Stomach (tissue), 9 donors: ENCODE results near the gene SYCE1L. TPM values are rescaled to one million over a fixed set of nuclear protein-coding genes. Genes with fewer than 3 reads are reported as not detected.

ENCODE experiments used
- DNase-seq, 2 donors: peaks; one replicate each; pipeline versions ENCODE4 v3.0.0 to v3.0.0-alpha.2; 2013 to 2019
- H3K27ac ChIP-seq, 5 donors: fragments of 200-600 bp in 4 of 5; sonication (generic) in 4 of 5; one replicate each; pipeline ENCODE4 v1.5.1; 2013 to 2019; ENCODE audit warnings: mild to moderate bottlenecking in 1 of 5, moderate library complexity in 1 of 5
- H3K27me3 ChIP-seq, 3 donors: fragments of 200-600 bp; sonication (generic); one replicate each; pipeline ENCODE4 v1.5.1; 2017 to 2019; ENCODE audit warnings: mixed run types in 1 of 3
- H3K36me3 ChIP-seq, 4 donors: fragments of 200-600 bp; sonication (generic); 1 replicate in 3 of 4; 2 replicates in 1 of 4; pipeline ENCODE4 v1.5.1; 2016 to 2019
- H3K4me1 ChIP-seq, 4 donors: fragments of 200-600 bp; sonication (generic); one replicate each; pipeline ENCODE4 v1.5.1; 2016 to 2019
- H3K4me3 ChIP-seq, 4 donors: fragments of 200-600 bp; sonication (generic) in 3 of 4; one replicate each; pipeline ENCODE4 v1.5.1; 2016 to 2019; ENCODE audit warnings: mild to moderate bottlenecking in 1 of 4
- H3K9me3 ChIP-seq, 4 donors: fragments of 200-600 bp; sonication (generic); one replicate each; pipeline ENCODE4 v1.5.1; 2016 to 2019
- EP300 ChIP-seq: sonication (generic); formaldehyde crosslinking; IDR thresholded peaks from one replicate; pipeline ENCODE4 v1.6.1; 2017; ENCODE audit warnings: antibody characterized with exemption
- POLR2A ChIP-seq, 4 donors: fragments of 450-650 bp; IDR thresholded peaks; one replicate each; pipeline ENCODE4 v1.6.1; 2016; ENCODE audit warnings: antibody characterized with exemption in 4 of 4, control low read depth in 2 of 4, mild to moderate bottlenecking in 1 of 4, moderate library complexity in 1 of 4
- POLR2AphosphoS5 ChIP-seq, 3 donors: sonication (generic); formaldehyde crosslinking; IDR thresholded peaks; one replicate each; pipeline ENCODE4 v1.6.1; 2016; ENCODE audit warnings: antibody characterized with exemption in 3 of 3
- WGBS, 5 donors: extraction: QIAGEN DNeasy Blood & Tissue Kit in 3 of 5; methylation state at CpG; one replicate each; pipeline versions ENCODE4 v1.1.5 to v1.1.7; 2013 to 2018; 5-methylcytosine and 5-hydroxymethylcytosine counted together
- intact Hi-C: fragments of 100-400 bp; cut with DNase I; formaldehyde crosslinking; loops from one replicate; pipeline ENCODE4 v1.15.1; 2023; ENCODE audit warnings: low total_unique reads
- polyA plus RNA-seq, 3 donors: library from polyadenylated mRNA; stranded (reverse); fragments of 200-250 nt; gene quantifications; one replicate each; pipeline ENCODE4 v1.2.3, GENCODE V29; 2013
- total RNA-seq, 5 donors: library from RNA; depleted of rRNA; stranded (reverse); fragments of >200 nt; gene quantifications; one replicate each; pipeline versions ENCODE4 v1.1.0 to v1.2.3, GENCODE V29; 2014 to 2016
- TF ChIP-seq, protein P1 (sequence below), 7 experiments: fragments of 450-650 bp in 4 of 7; fragments of 200-600 bp in 3 of 7; sonication (generic) in 3 of 7; IDR thresholded peaks; one replicate each; pipeline ENCODE4 v1.5.1; 2016 to 2019; ENCODE audit warnings: antibody characterized with exemption in 7 of 7, control low read depth in 2 of 7, mild to moderate bottlenecking in 1 of 7
- donor health status: healthy with polysubstance abuse.
- donor health status: Bipolar disorder and iron deficiency.
- donor health status: healthy.

Gene SYCE1L
- total and polyA plus RNA-seq, 8 donors: 3.4 to 92.4 (median 5.5) TPM; not detected in 4

- no peaks in the 10 kb centered on the region for H3K36me3 ChIP-seq
- no peak overlapping the region for H3K27ac ChIP-seq
- H3K4me3 ChIP-seq: no peak overlapping the region
- H3K9me3 ChIP-seq: no peaks in the 10 kb centered on the region
- H3K27me3 ChIP-seq: peaks cover 0 to 9% (median 0%) of the 10 kb centered on the region in 3 donors
- DNase-seq: no peak
- no peak for TF ChIP-seq POLR2A (IDR thresholded peaks at IDR 0.05)
- TF ChIP-seq, protein P1, sequence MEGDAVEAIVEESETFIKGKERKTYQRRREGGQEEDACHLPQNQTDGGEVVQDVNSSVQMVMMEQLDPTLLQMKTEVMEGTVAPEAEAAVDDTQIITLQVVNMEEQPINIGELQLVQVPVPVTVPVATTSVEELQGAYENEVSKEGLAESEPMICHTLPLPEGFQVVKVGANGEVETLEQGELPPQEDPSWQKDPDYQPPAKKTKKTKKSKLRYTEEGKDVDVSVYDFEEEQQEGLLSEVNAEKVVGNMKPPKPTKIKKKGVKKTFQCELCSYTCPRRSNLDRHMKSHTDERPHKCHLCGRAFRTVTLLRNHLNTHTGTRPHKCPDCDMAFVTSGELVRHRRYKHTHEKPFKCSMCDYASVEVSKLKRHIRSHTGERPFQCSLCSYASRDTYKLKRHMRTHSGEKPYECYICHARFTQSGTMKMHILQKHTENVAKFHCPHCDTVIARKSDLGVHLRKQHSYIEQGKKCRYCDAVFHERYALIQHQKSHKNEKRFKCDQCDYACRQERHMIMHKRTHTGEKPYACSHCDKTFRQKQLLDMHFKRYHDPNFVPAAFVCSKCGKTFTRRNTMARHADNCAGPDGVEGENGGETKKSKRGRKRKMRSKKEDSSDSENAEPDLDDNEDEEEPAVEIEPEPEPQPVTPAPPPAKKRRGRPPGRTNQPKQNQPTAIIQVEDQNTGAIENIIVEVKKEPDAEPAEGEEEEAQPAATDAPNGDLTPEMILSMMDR (IDR thresholded peaks at IDR 0.05): no peak
- no peak for TF ChIP-seq POLR2AphosphoS5 (IDR thresholded peaks at IDR 0.05)
- TF ChIP-seq EP300: no peak
- WGBS, 5 donors: 73 to 100% (median 87%) methylated on average over 2 of the region's 2 CpGs
- no peaks in the 10 kb centered on the region for H3K4me1 ChIP-seq
- intact Hi-C loops: no loop called here
Measured at GRCh38 chr16:77246150-77246549, 46.9 kb downstream of the SYCE1L start.

GRCh38 chr16:77250400-77250799, 51.2 kb downstream of the SYCE1L start:
- WGBS, 5 donors: 79 to 84% (median 81%) methylated on average over 4 of the region's 4 CpGs
- no peaks in the 10 kb centered on the region for H3K27me3 ChIP-seq
- H3K27ac ChIP-seq: no peak overlapping the region
- DNase-seq: peak in 1 of 2 donors; percentile 17
- no peak overlapping the region for H3K4me3 ChIP-seq
- no peaks in the 10 kb centered on the region for H3K9me3 ChIP-seq
- no peaks in the 10 kb centered on the region for H3K4me1 ChIP-seq
- TF ChIP-seq POLR2AphosphoS5 (IDR thresholded peaks at IDR 0.05) (no peak), POLR2A (IDR thresholded peaks at IDR 0.05) (no peak)
- H3K36me3 ChIP-seq: no peaks in the 10 kb centered on the region
- intact Hi-C loops: no loop called here

Other genes with a start within 250 kb of the SYCE1L start
- gene MON1B, start 8.2 kb upstream of the SYCE1L start, total RNA-seq: 10 to 100 TPM in 4 of 5 donors, 1 to 10 TPM in 1; 9.5 to 48.7 (median 33.0) TPM
- gene MON1B, start 8.2 kb upstream of the SYCE1L start, polyA plus RNA-seq: 10 to 100 TPM in 2 of 3 donors, 1 to 10 TPM in 1; 9.1 to 17.4 (median 13.8) TPM
- gene ADAMTS18, start 235.6 kb downstream of the SYCE1L start, total RNA-seq: 1 to 10 TPM in 1 of 5 donors, under 1 TPM in 1, not detected in 3; 0.55 to 7.0 TPM
- not detected for gene ADAMTS18, start 235.6 kb downstream of the SYCE1L start, polyA plus RNA-seq